HG03354 (cell line): ENCODE results near the gene BRCC3.
"Not testable (repeated sequence)": the region's sequence is repeated elsewhere in the genome, so short reads cannot be mapped to it uniquely, and the experiment has no call there.

Experiments
- ATAC-seq: cut with Tn5 transposase; IDR thresholded peaks from one replicate; pipeline ENCODE4 v1.9.1; 2021; ENCODE audit warnings: mild to moderate bottlenecking; ENCODE audit not compliant: unreplicated experiment, poor library complexity, severe bottlenecking

Gene BRCC3

GRCh38 chrX:155132110-155132509 lies 60.8 kb downstream of the BRCC3 start:
- ATAC-seq = no peak

GRCh38 chrX:155134255-155134654 lies 62.9 kb downstream of the BRCC3 start:
- no peak for ATAC-seq

- ATAC-seq = no peak
Measured at GRCh38 chrX:155143959-155144548, 72.7 kb downstream of the BRCC3 start.

GRCh38 chrX:155144926-155145325 lies 73.6 kb downstream of the BRCC3 start:
- ATAC-seq = no peak

DNA sequence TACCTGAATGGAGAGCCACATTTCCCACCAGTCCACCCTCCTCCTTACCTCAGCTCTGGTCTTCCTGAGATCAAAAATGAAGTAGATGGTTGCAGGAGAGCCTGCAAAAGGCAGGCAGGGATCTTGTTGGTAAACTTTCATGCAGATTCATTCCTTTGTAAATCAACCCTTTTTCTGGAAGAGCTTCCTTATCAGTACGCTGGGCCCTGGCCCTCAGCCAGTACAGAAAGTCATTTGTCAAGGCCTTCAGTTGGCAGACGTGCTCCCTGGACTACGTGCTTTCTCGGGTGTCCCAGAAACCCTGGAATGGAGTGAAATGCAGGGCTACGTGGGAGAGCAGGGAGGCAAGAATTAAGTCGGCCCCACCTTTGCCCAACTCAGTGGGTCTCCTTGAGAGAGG lies 76.3 kb downstream of the BRCC3 start:
- not testable (repeated sequence) for ATAC-seq

- not testable (repeated sequence) for ATAC-seq
Measured at GRCh38 chrX:155148166-155148565, 76.9 kb downstream of the BRCC3 start.

DNA sequence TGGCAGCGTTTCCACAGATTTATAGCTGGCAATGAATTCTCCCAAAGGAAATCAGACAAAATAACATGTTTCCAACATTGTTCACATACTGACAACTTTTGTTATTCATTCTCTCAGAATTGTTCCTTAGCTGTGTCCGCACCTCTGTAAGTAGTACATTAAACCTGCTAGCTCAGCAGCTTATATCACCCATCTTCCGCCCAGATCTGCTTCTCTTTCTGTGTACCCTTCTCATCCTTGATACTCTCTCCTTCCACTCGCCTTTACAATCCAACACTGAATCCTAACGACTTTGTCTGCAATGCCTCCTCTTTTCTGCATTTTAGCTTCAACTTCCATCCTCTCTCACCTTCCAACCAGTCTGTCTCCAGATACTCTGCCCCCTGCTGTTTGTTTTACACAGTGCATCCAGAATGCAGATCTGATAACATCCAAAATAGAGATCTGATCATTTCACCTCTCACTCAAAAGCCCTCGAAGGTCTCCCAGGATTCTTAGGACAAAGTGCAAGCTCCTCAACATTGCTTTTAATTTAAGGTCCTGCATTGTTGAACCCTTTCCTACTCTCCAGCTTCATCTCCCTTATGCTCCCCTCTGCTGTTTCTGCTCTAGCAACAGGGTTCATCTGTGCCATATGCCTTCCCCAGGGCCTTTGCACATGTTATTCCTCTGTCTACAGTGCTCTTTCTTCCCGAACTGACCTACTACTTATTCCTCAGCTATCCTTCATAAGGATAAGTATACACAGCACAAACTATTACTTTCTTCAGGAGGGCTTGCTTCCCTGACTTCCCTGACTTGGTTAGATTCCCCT lies 77.6 kb downstream of the BRCC3 start:
- ATAC-seq = no peak

GRCh38 chrX:155169881-155170280 lies 98.6 kb downstream of the BRCC3 start:
- ATAC-seq = no peak
